ENCODE results near the gene CCNJL. TPM values are rescaled to one million over a fixed set of nuclear protein-coding genes. Genes with fewer than 3 reads are reported as not detected.

The CCNJL gene
- total RNA-seq, 1 experiment from 2014 or later: 17.4 TPM

DNA sequence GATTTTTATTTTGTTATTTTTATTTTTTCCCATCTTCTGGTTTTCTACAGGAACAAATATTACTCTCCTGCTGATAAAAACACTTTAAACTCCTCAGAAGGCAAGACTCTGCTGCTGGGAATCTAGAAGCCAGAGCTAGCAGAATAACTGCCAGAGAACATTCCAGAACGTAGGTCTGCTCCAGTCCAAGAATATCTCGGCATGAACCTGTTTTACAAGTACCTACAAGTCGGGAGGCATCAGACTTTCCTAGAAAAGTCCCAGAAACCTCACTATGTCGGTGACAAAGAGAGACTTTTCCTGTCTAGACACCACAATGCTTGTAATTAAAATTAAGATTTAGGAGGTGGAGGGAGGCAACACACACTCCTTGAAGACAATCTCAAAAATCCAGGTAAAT lies 41.7 kb downstream of the CCNJL start:
- no peak for DNase-seq
- Mint-ChIP-seq H3K4me1 (ENCODE audit: low read depth, unreplicated experiment) (peaks cover 9% of the 10 kb centered on the region), H3K27ac (ENCODE audit: unreplicated experiment) (no peak overlapping the region), H3K4me3 (ENCODE audit: low read depth, unreplicated experiment) (no peak overlapping the region), H3K36me3 (ENCODE audit: insufficient read depth, unreplicated experiment) (peaks cover 8% of the 10 kb centered on the region), H3K27me3 (ENCODE audit: unreplicated experiment) (no peaks in the 10 kb centered on the region), H3K9me3 (ENCODE audit: low read depth, unreplicated experiment) (no peaks in the 10 kb centered on the region)
- intact Hi-C loops (cut with micrococcal nuclease; ENCODE audit: unreplicated experiment): no loop called here
- CTCF ChIA-PET: no interaction called here
- BruUV-seq (replicated peaks): no TSS peak
- TF ChIP-seq CTCF (IDR thresholded peaks at IDR 0.05; ENCODE audit: unreplicated experiment): no peak

- Mint-ChIP-seq H3K36me3 (ENCODE audit: insufficient read depth, unreplicated experiment) (no peaks in the 10 kb centered on the region), H3K27me3 (ENCODE audit: unreplicated experiment) (no peaks in the 10 kb centered on the region), H3K4me3 (ENCODE audit: low read depth, unreplicated experiment) (no peak overlapping the region), H3K27ac (ENCODE audit: unreplicated experiment) (no peak overlapping the region), H3K9me3 (ENCODE audit: low read depth, unreplicated experiment) (no peaks in the 10 kb centered on the region), H3K4me1 (ENCODE audit: low read depth, unreplicated experiment) (peaks cover 9% of the 10 kb centered on the region)
- no TSS peak for BruUV-seq (replicated peaks)
- CTCF ChIA-PET: no interaction called here
- DNase-seq: peak; percentile 29
- intact Hi-C loops (cut with micrococcal nuclease; ENCODE audit: unreplicated experiment): no loop called here
- TF ChIP-seq CTCF (IDR thresholded peaks at IDR 0.05; ENCODE audit: unreplicated experiment): peak; percentile 9
These were observed 43.3 kb downstream of the CCNJL start for GRCh38 chr5:160269017-160269416.

GRCh38 chr5:160268121-160268520 lies 44.2 kb downstream of the CCNJL start:
- H3K27ac Mint-ChIP-seq (ENCODE audit: unreplicated experiment): no peak overlapping the region
- DNase-seq: no peak
- H3K9me3 Mint-ChIP-seq (ENCODE audit: low read depth, unreplicated experiment): no peaks in the 10 kb centered on the region
- intact Hi-C loops (cut with micrococcal nuclease; ENCODE audit: unreplicated experiment): no loop called here
- no TSS peak for BruUV-seq (replicated peaks)
- no peak for TF ChIP-seq CTCF (IDR thresholded peaks at IDR 0.05; ENCODE audit: unreplicated experiment)
- H3K27me3 Mint-ChIP-seq (ENCODE audit: unreplicated experiment): no peaks in the 10 kb centered on the region
- no peaks in the 10 kb centered on the region for H3K36me3 Mint-ChIP-seq (ENCODE audit: insufficient read depth, unreplicated experiment)
- H3K4me1 Mint-ChIP-seq (ENCODE audit: low read depth, unreplicated experiment): peaks cover 15% of the 10 kb centered on the region
- CTCF ChIA-PET: no interaction called here
- no peak overlapping the region for H3K4me3 Mint-ChIP-seq (ENCODE audit: low read depth, unreplicated experiment)

DNA sequence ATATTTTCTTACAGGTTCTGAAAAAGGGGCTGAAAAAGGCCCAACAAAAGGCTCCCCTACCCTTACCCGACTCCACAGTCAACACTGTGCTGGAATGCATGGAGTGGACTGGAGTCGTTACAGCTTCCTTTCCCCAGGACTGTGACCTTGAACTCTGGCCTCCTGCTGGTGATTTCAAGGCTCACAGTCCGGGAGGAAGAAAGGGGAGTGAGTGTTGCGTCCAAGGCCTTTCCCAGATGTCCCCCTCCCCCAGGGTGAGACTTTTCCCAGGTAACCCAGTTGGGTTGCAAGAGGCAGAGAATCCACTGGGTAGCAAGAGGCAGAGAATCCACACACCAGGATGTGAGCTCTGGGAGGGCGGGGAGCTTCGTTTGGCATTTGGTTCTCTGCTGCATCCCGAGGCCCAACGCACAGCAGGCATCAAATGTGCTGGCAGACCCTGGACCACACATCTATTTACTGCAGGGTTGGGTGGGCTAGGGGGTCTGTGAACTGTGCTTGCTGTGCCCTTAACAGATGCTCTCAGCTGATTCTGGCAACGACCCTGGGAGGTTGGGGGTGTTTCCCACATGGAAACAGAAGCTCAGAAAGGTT lies 45.5 kb downstream of the CCNJL start:
- intact Hi-C loops (cut with micrococcal nuclease; ENCODE audit: unreplicated experiment): no loop called here
- no peak overlapping the region for H3K27ac Mint-ChIP-seq (ENCODE audit: unreplicated experiment)
- no TSS peak for BruUV-seq (replicated peaks)
- H3K36me3 Mint-ChIP-seq (ENCODE audit: insufficient read depth, unreplicated experiment): no peaks in the 10 kb centered on the region
- no peak for DNase-seq
- H3K27me3 Mint-ChIP-seq (ENCODE audit: unreplicated experiment): no peaks in the 10 kb centered on the region
- H3K4me3 Mint-ChIP-seq (ENCODE audit: low read depth, unreplicated experiment): no peak overlapping the region
- no peaks in the 10 kb centered on the region for H3K9me3 Mint-ChIP-seq (ENCODE audit: low read depth, unreplicated experiment)
- peaks cover 28% of the 10 kb centered on the region for H3K4me1 Mint-ChIP-seq (ENCODE audit: low read depth, unreplicated experiment)
- CTCF ChIA-PET: interaction anchor here (0.6 kb wide), 1 partner anchor 186 kb away, joined by 4 read pairs; no protein-coding TSS in a partner anchor
- TF ChIP-seq CTCF (IDR thresholded peaks at IDR 0.05; ENCODE audit: unreplicated experiment): no peak

Measured in Calu3 (cell line).